GM12878 (cell line): ENCODE results near the gene E2F7. TPM values are rescaled to one million over a fixed set of nuclear protein-coding genes. Genes with fewer than 3 reads are reported as not detected.

Source experiments
- ATAC-seq: fragments of 200-7000 bp; cut with Tn5 transposase; 3 replicates; pipeline ENCODE4 v1.9.1; 2020; ENCODE audit warnings: mild to moderate bottlenecking, moderate library complexity
- BruUV-seq: library from RNA; stranded (reverse); fragments of 400-500 nt; replicated peaks from 2 replicates; lab custom pipeline; 2021; lab: Mats Ljungman, UMichigan
- CTCF ChIA-PET: fragments of 300-600 bp; sonication (Branson Sonifier 250); formaldehyde crosslinking; extraction: SDS; loops from one replicate; lab custom pipeline; 2021; ENCODE audit warnings: inconsistent platforms; lab: Yijun Ruan, JAX
- POLR2A ChIA-PET: fragments of 350-600 bp; formaldehyde crosslinking; extraction: SDS; loops from one replicate; lab custom pipeline; 2021; ENCODE audit warnings: inconsistent platforms; lab: Charles Lee
- RAD21 ChIA-PET: fragments of 300-600 bp; sonication (Branson Sonifier 250); formaldehyde crosslinking; loops from one replicate; lab custom pipeline; 2023; ENCODE audit warnings: antibody characterized with exemption; ENCODE audit not compliant: unreplicated experiment; lab: Charles Lee
- SMC1A ChIA-PET: fragments of 300-600 bp; sonication (Branson Sonifier 250); formaldehyde crosslinking; loops from one replicate; lab custom pipeline; 2023; ENCODE audit not compliant: unreplicated experiment, uncharacterized antibody; lab: Charles Lee
- DNase-seq: peaks from one replicate; pipeline ENCODE4 v3.0.0-alpha.2; 2011; ENCODE audit warnings: low read depth, low spot score
- FAIRE-seq: peaks from 3 replicates; lab custom pipeline; 2011; peaks lifted over from hg19 to GRCh38; lab: Jason Lieb, UNC
- H2AFZ ChIP-seq: 2 replicates; pipeline ENCODE4 v1.6.0; 2011; ENCODE audit warnings: low read depth, low read length, control low read depth; ENCODE audit not compliant: control insufficient read depth
- H3K27ac ChIP-seq: 2 replicates; pipeline ENCODE4 v1.5.1; 2011; ENCODE audit warnings: control low read depth; ENCODE audit not compliant: control insufficient read depth, insufficient read depth
- H3K27me3 ChIP-seq, 2 experiments: replicated peaks in 1 of 2; 2 replicates each; pipeline versions ENCODE4 v1.6.0 to v1.6.1; 2011; ENCODE audit warnings: low read length in 1 of 2; ENCODE audit not compliant: control insufficient read depth in 2 of 2, insufficient read depth in 2 of 2
- H3K36me3 ChIP-seq, 2 experiments: 2 replicates each; pipeline ENCODE4 v1.5.1; 2011; ENCODE audit warnings: low read length in 1 of 2; ENCODE audit not compliant: control insufficient read depth in 2 of 2, insufficient read depth in 2 of 2
- H3K4me1 ChIP-seq: 2 replicates; pipeline ENCODE4 v1.6.1; 2011; ENCODE audit warnings: mild to moderate bottlenecking, low read length, moderate library complexity, mixed read lengths; ENCODE audit not compliant: control insufficient read depth, insufficient read depth
- H3K4me2 ChIP-seq: 2 replicates; pipeline ENCODE4 v1.6.0; 2011; ENCODE audit warnings: control low read depth; ENCODE audit not compliant: control insufficient read depth, insufficient read depth
- H3K4me3 ChIP-seq: fragments of 200-600 bp; sonication (generic); 2 replicates; pipeline ENCODE4 v1.5.1; 2016
- H3K79me2 ChIP-seq: 2 replicates; pipeline ENCODE4 v1.6.0; 2011; ENCODE audit warnings: low read length; ENCODE audit not compliant: control insufficient read depth, insufficient read depth
- H3K9ac ChIP-seq: 2 replicates; pipeline ENCODE4 v1.8.0; 2011; ENCODE audit warnings: low read length, control low read depth, mixed read lengths; ENCODE audit not compliant: control insufficient read depth, insufficient read depth
- H3K9me3 ChIP-seq: replicated peaks from 3 replicates; pipeline ENCODE4 v1.5.1; 2011; ENCODE audit warnings: mild to moderate bottlenecking, low read length; ENCODE audit not compliant: control insufficient read depth, insufficient read depth
- H4K20me1 ChIP-seq: 2 replicates; pipeline ENCODE4 v1.6.0; 2011; ENCODE audit not compliant: control insufficient read depth, insufficient read depth
- CBX3 ChIP-seq: fragments of 200-600 bp; sonication (generic); IDR thresholded peaks from 2 replicates; pipeline ENCODE4 v1.6.1; 2016; ENCODE audit warnings: low read depth, borderline replicate concordance
- CREB1 ChIP-seq: IDR thresholded peaks from 2 replicates; pipeline ENCODE4 v1.6.1; 2012; ENCODE audit warnings: low read depth, mild to moderate bottlenecking, inconsistent platforms
- E4F1 ChIP-seq: fragments of 450-650 bp; IDR thresholded peaks from 2 replicates; pipeline ENCODE4 v1.6.1; 2018; ENCODE audit warnings: borderline replicate concordance, mild to moderate bottlenecking; ENCODE audit not compliant: partially characterized antibody
- EP300 ChIP-seq, 2 experiments: fragments of 150-350 bp in 1 of 2; IDR thresholded peaks; 2 replicates each; pipeline ENCODE4 v1.6.1; 2011 to 2012; ENCODE audit warnings: low read depth in 2 of 2, low read length in 2 of 2, borderline replicate concordance in 1 of 2, improper control_type of control experiment in 1 of 2, inconsistent platforms in 1 of 2; ENCODE audit not compliant: control insufficient read depth in 1 of 2
- MTA2 ChIP-seq: fragments of 450-650 bp; IDR thresholded peaks from 2 replicates; pipeline ENCODE4 v1.6.1; 2016; ENCODE audit warnings: low read depth, mild to moderate bottlenecking, moderate library complexity
- PAX8 ChIP-seq: fragments of 450-650 bp; IDR thresholded peaks from 2 replicates; pipeline ENCODE4 v1.6.1; 2017; ENCODE audit warnings: mild to moderate bottlenecking, moderate library complexity
- RELA ChIP-seq: fragments of 450-650 bp; IDR thresholded peaks from 2 replicates; pipeline ENCODE4 v1.8.0; 2014; ENCODE audit warnings: borderline replicate concordance; ENCODE audit not compliant: partially characterized antibody
- RELB ChIP-seq: fragments of 450-650 bp; IDR thresholded peaks from 2 replicates; pipeline ENCODE4 v1.6.1; 2017; ENCODE audit warnings: low read depth, mild to moderate bottlenecking, moderate library complexity
- SKIL ChIP-seq: fragments of 450-650 bp; IDR thresholded peaks from 2 replicates; pipeline ENCODE4 v1.6.1; 2017; ENCODE audit warnings: mild to moderate bottlenecking, low read depth, inconsistent platforms; ENCODE audit not compliant: poor library complexity, severe bottlenecking
- SUPT20H ChIP-seq: IDR thresholded peaks from 2 replicates; pipeline ENCODE4 v1.6.1; 2011; ENCODE audit warnings: low read depth, mild to moderate bottlenecking, low read length, moderate library complexity, borderline replicate concordance; ENCODE audit not compliant: control insufficient read depth
- USF2 ChIP-seq: IDR thresholded peaks from 2 replicates; pipeline ENCODE4 v1.6.1; 2011; ENCODE audit warnings: low read depth, low read length, improper control_type of control experiment, borderline replicate concordance
- ZBTB33 ChIP-seq: fragments of 450-650 bp; IDR thresholded peaks from 2 replicates; pipeline ENCODE4 v1.6.1; 2017; ENCODE audit warnings: mild to moderate bottlenecking
- WGBS: methylation state at CpG from one replicate; pipeline ENCODE4 v1.1.6; 2016; ENCODE audit warnings: low lambda C conversion rate; ENCODE audit not compliant: insufficient replicate concordance, insufficient coverage; ENCODE audit errors: missing lambda C conversion rate; 5-methylcytosine and 5-hydroxymethylcytosine counted together
- in situ Hi-C: fragments of 300-500 bp; cut with MboI; formaldehyde crosslinking; loops from 9 replicates; pipeline ENCODE4 v1.14.3; 2018; ENCODE audit warnings: mixed read lengths
- intact Hi-C: fragments of 100-400 bp; cut with micrococcal nuclease; formaldehyde crosslinking; loops from one replicate; pipeline ENCODE4 v1.14.2; 2022; ENCODE audit not compliant: unreplicated experiment
- polyA plus RNA-seq, 11 experiments: library from polyadenylated mRNA; depleted of rRNA in 4 of 11; unstranded in 6 of 11; stranded (reverse) in 5 of 11; fragments of >200 nt; fragmentation: Nextera tagmentation in 4 of 11; fragmentation: Illumina TruSeq in 1 of 11; extraction: Ambion mirVana in 4 of 11; extraction: Trizol in 1 of 11; gene quantifications; 1 replicate in 1 of 11; 2 replicates in 10 of 11; pipeline versions ENCODE4 v1.2.1 to v1.2.3, GENCODE V29; 2011 to 2016; ENCODE audit warnings: inconsistent platforms in 2 of 11, missing spikeins in 2 of 11, low read depth in 1 of 11
- total RNA-seq, 4 experiments: library from RNA; depleted of rRNA in 3 of 4; stranded (reverse); fragments of >200 nt in 3 of 4; fragmentation: Illumina TruSeq in 1 of 4; extraction: Trizol in 1 of 4; gene quantifications; 2 replicates each; pipeline versions ENCODE4 v1.2.1 to v1.2.3, GENCODE V29; 2013 to 2021

E2F7 gene
- total and polyA plus RNA-seq, 10 of the 15 experiments (the other 5 are each of a cell fraction or from before 2014, with no cell fraction given) = 5.6 to 32.1 (median 19.9) TPM

- TF ChIP-seq USF2 = no peak
- TF ChIP-seq SUPT20H = no peak
- TF ChIP-seq PAX8 = no peak
- no peak for TF ChIP-seq CREB1
- TF ChIP-seq MTA2 = no peak
- no peak for TF ChIP-seq ZBTB33
Observed at GRCh38 chr12:77001276-77001675, 64.1 kb downstream of the E2F7 start (continued).

GRCh38 chr12:76998908-76999556 lies 66.3 kb downstream of the E2F7 start:
- in situ Hi-C loops (no loop called here), intact Hi-C loops (no loop called here)
- Histone ChIP-seq H2AFZ (no peak overlapping the region), H3K27me3 (0 out of 4 replicates have a peak, but pooled peaks cover 0 to 1% of the 10 kb centered on the region in 2 experiments), H3K4me1 (no peaks in the 10 kb centered on the region), H3K4me2 (no peak overlapping the region), H3K36me3 (no peaks in the 10 kb centered on the region), H4K20me1 (no peaks in the 10 kb centered on the region), H3K9me3 (no peaks in the 10 kb centered on the region), H3K4me3 (no peak overlapping the region), H3K9ac (no peak overlapping the region), H3K79me2 (no peaks in the 10 kb centered on the region), H3K27ac (no peak overlapping the region)
- ChIA-PET RAD21 (no interaction called here), SMC1A (no interaction called here), CTCF (interaction anchor here (0.6 to 2.5 kb wide), 2 partner anchors 12 to 13 kb away, joined by 4 to 9 read pairs; no protein-coding TSS in a partner anchor), POLR2A (no interaction called here)
- WGBS = 28% methylated on average over 2 of the region's 2 CpGs
- FAIRE-seq (no peak), DNase-seq (no peak), ATAC-seq (no peak)
- no TSS peak for BruUV-seq
- no peak for TF ChIP-seq E4F1
- TF ChIP-seq CBX3 = no peak
- TF ChIP-seq SKIL = no peak
- TF ChIP-seq EP300 (IDR thresholded peaks at IDR 0.05; ENCODE audit: borderline replicate concordance in 1 of 2, control insufficient read depth in 1 of 2, low read depth in 2 of 2, low read length in 2 of 2) = no peak
- TF ChIP-seq RELB = no peak
- TF ChIP-seq RELA = no peak
